NCI-H460 (cell line): ENCODE data around the gene DNM1. TPM values are rescaled to one million over a fixed set of nuclear protein-coding genes. Genes with fewer than 3 reads are reported as not detected.

ENCODE experiments used
- DNase-seq: peaks from one replicate; pipeline ENCODE4 v3.0.0-alpha.2; 2016; ENCODE audit warnings: low read depth; ENCODE audit errors: extremely low read depth
- total RNA-seq: library from RNA; depleted of rRNA; stranded (reverse); fragments of >200 nt; shearing (Covaris generic); gene quantifications from 2 replicates; pipeline ENCODE4 v1.2.3, GENCODE V29; 2014

DNM1 gene
- total RNA-seq, 1 experiment from 2014 or later = 1.2 TPM

DNA sequence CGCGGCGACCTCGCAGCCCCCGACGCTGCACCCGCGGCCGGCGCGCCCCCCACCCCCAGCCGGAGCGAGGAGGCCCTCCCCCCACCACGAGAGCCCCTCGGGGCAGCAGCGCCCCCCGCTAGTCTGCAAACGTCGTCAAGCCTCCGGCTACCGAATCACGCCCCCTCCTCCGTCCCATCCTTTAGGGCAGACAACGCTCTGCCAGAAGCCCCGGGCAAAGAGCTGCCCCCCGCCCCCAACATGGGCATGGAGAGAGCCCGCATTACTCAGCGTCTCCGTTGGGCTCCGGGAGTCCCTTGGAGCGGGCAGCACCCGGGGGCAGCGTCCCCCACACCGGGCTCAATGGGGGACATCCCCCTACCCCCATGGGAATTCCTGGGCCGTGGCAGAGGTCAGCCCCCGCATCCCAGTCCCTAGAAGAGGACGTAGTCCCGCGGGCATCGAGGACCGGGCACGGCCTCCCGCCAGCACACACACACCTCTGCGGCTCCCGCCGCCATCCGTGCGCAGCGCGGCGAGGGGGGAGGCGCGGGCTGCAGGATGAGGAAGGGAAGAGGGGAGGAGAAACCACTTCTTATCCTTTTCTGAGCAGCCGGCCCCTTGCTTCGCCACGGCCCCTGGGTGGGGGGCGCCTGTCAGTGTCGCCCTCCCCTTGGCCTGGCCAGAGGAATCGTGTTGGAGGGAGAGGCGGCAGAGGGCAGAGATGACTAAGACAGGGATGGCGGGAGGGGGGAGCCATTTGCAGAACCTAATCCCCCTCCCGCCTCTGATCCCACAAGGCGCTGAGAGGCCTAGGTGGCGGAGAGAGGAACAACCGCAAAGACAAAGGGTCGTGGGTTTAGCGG lies 750 bp downstream of the DNM1 start:
- no peak for DNase-seq

DNA sequence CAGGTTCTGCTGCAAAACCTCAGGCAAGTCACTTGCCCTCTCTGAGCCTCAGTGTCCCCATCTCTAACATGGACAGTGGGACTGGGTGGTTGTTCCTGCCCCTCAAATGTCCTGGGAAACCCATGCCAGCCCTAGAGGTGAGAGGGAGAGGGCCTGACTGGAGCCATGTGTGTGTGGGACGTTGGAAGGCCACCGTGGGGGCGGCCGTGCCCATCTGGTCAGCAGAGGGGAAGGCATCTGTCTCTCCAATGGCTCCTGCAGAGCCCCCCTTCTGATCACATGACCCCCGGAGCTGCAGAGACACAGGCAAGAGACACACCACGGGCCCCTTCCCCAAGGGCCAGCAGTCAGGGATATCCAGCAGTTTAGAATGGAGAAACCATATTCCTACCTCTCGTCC lies 1.7 kb downstream of the DNM1 start:
- DNase-seq = no peak

DNA sequence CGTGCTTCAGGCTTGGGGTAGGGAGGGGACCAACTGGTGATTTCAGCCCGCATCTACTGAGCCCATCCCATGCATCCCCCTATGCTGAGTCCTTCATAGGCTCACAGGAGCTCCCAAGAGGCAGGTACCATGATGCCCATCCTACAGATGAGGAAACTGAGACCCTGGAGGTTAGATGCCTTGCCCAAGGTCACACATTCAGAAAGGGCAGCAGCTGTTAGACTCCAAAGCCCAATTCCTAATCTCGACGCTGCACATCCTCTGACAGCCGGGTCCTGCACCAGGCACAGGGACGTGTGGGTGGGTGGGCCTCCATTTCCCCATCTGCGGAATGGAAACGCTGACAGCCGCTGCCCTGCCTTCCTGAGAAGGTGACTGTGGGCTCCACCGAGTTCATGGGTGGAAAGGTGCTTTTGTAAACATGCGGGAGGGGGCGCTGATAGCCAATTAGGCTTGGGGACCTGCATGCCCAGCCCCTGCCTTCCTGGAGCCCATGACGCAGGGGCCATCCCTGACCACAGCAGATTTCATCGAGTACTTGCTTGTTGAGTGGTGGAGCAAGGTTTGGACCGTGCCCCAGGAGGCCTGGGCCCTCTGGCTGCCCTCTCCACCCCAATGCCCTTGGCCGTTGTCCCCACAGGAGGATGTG lies 2.2 kb downstream of the DNM1 start:
- no peak for DNase-seq

DNA sequence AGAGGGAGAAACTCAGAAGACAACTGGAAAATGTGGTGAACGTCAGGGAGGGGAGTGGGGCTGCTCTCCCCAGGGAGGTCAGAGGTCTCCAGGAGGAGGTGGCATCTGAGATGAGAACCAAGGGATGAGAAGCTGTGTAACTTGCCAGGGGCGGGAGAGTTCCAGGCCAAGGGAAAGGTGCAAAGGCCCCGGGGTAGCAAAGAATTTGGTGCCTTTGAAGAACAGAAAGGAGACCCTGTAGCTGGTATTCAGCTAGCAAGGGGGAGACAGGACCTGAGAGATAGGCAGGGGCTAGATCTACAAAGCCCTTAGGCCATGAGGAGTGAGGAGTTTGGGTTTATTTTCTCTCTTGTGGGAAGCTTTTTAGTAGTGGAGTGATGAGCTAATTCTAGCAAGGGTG lies 3.3 kb downstream of the DNM1 start:
- DNase-seq = no peak

DNA sequence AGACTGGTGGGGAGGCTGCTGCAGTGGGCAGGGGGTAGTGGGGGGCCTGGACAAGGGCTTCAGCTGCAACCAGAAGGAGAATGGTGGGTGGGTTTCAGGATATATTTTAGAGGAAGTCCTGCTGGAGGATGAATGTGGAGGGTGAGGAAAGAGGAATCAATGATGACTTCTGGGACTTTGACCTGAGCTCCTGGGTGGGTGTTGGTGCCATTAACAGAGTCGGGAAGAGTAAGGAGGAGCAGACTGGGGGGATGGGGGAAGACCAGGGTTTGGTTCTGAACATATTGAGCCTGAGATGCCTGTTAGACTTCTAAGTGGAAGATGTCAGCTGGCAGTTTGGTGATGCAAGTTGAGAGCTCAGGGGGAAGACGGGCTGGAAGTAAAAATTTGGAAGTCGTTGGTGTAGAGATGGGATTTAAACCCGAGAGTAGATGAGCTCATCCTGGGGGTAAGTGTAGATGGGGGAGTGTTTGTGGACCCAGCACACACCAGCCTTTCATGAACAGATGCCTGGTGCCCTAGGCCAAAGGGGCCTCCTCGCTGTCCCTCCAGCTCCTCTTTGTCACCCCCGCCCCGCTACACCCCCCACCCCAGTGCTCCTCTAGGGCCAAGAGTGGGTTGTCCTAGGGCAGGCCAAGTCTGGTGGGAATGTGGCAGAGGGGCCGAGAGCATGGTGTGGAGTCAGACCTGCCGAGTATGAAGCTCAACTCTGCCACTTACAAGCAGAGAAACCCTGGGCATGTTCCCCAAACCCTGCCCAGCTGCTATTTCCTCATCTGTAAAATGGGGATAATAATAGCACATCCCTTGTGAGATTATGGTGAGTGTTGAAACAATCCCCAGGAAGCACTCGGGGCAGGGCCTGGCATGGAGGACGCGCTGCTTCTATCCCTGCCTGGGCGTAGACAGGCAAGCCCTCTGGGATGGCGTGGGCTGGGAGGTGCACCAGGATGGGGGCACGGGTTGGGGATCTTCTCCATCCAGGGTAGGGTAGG lies 4.0 kb downstream of the DNM1 start:
- no peak for DNase-seq

DNA sequence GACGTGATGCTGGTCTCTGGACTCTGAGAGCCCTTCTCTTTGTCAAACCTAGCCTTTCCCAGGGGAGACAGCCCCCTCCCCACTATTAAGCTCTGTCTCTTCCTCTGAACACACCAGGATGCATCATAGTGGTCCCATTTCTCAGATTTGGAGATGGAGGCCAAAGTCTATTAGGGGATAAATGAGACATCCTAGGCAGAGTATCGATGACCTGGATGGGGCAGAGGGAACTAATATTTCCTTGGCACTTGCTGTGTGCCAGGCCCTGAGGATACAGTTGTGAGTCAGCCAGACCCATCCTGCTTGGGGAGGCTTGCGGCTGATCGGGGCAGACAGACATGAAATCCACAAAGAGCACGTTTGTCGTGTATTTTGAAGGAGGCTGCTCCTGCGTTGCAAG lies 5.2 kb downstream of the DNM1 start:
- no peak for DNase-seq

DNA sequence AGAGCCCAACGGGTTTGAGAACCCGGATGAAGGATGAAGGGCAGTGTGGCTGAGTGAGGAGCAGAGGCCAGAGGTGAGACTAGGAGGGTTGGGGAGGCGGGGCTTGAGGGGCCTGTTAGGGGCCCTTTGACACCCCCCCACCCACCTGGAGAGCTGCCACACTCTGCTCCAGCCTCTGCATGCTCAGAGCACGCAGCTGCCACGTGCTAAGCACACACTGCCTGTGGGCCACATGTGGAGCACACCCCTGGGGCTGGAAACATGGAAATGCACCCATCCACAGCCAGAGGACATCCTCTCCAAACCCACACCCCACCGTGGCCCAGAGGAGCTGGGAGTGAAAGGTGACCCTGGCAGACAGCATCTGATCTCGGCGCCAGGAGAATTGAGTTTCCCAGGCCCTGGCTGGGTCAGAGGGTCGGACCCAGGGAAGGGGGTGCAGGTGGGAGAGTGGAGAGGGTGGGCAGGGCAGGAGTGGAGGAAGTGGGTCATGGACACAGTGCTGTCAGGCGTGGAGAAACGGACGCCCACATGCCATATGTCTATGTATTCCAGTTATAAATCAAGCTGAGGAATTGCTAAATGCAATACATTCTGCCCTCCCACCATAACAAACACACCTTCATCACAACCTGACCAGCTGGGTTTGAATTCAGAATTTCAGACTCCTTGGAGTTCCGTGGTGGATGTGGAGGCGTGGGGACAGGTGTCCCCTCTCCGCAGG lies 5.9 kb downstream of the DNM1 start:
- DNase-seq = no peak

DNA sequence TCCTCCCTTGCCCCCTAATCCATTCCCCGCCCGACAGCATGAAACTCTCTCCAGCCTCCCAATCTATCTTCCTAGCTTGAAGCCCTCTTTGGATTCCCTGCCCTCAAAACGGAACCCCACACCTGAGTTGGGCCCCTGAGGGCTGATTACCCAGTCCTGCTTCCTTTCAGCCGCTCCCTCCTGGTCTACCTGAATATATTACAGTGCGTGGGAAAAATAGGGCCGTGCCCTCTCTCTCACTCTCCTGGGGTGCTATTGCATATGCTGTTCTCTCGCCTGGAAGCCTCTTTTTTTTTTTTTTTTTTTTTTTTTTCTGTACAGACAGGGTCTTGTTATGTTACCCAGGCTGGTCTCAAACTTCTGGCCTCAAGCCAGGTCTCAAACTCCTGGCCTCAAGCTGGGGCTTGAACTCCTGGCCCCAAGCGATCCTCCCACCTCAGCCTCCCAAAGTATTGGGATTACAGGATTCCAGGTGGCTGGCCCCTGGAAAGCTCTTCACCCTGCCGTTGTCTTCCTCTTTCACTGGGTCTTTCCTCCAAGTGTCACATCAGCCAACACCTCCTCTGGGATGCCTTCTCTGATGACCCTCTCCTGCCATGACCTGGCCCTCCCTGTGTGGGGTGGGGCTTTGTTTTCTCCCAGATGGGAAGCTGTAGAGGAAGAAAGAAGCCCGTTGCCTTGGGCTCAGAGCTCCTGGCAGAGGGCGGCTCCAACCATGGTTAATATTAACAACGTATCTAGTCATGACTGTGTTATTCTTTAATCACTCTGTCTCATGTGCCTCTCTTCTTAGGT lies 8.2 kb downstream of the DNM1 start:
- no peak for DNase-seq

DNA sequence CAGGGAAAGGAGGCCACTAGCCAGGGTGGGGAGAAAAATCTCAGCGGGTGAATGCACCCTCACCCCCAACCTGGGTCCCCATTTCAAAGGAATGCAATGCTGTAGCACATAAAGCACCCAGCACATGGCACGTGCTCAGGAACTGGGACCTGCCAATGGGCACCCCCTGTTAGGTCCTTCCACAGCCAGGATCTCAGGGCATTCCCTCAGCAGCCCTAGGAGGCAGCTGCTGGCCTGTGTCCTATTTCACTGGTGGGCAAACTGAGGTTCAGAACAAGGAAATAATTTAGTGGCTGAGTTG lies 8.8 kb downstream of the DNM1 start:
- no peak for DNase-seq

DNA sequence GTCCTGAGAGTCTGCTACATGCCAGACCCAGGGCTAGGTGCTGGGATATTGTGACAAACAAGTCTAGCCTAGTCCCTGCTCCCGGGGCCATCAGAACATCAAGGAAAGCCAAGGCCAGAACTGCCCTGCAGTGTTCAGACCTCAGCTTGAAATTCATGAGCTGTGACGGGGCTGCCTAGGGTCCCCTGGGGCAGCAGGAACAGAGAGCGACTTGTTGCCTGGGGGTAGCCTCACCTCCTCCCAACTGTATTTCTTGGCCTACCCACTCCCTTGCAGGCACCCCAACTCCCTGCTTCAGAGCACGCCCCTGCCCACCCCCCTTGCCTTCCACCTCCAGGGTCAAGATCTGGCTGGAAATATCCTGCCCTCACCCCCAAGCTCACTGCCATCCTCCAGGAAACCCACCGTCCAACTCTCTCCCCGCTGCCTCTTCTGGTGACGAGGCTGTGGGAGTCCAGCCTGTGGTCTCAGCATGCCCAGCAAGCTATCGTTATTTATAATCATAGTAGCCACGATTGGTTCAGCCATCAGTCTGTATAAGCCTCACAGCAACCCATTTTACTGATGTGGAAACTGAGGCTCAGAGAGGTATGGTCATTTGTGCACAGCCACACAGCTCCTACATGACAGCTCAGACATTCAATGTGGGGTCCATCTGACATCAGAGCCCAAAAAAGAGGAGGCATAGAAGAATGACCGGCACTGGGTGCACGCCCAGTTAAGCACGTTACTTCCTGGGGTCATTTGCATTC lies 10.7 kb downstream of the DNM1 start:
- DNase-seq = no peak

DNA sequence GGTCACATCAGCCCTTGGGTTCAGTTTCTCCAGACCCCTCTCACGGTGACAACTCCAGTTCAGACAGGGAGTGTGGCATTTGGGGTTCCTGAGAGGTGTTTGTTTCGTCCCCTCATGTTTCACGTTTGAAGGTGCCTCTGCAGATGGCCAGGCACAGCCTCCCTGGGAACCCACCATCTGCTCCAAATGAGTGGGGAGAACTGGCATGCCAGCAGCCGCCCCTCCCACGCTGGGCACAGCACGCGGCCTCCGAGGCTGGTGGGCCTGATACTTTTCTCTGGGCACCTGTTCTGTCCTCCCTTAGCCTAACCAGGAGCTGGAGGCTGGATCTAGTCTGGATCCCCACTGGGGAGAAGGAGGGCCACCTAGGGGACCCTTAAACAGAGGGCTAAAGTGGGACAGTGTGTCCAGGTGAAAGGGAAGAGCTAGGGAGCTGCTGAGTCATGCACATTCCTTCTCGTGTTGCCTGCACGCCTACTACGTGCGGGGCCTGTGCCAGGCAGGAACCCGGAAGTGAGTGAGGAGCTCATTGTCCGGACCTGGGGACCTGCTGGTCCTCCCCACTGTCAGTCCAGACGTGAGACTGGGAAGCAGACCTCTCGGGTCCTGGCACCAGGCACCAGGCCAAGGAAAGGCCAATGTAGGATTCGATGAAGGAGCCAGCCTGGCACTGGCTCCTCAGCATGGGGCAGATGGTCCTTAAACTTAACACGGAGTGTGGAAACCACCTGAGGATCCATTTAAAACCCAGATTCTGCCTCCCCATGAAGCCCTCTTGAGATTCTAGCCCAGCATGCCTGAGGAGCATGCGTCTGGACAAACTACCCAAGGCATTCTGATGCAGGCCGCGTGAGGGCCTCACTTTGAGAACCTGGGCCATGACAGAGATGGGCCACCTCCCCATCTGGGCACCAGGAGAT lies 11.7 kb downstream of the DNM1 start:
- DNase-seq = no peak

DNA sequence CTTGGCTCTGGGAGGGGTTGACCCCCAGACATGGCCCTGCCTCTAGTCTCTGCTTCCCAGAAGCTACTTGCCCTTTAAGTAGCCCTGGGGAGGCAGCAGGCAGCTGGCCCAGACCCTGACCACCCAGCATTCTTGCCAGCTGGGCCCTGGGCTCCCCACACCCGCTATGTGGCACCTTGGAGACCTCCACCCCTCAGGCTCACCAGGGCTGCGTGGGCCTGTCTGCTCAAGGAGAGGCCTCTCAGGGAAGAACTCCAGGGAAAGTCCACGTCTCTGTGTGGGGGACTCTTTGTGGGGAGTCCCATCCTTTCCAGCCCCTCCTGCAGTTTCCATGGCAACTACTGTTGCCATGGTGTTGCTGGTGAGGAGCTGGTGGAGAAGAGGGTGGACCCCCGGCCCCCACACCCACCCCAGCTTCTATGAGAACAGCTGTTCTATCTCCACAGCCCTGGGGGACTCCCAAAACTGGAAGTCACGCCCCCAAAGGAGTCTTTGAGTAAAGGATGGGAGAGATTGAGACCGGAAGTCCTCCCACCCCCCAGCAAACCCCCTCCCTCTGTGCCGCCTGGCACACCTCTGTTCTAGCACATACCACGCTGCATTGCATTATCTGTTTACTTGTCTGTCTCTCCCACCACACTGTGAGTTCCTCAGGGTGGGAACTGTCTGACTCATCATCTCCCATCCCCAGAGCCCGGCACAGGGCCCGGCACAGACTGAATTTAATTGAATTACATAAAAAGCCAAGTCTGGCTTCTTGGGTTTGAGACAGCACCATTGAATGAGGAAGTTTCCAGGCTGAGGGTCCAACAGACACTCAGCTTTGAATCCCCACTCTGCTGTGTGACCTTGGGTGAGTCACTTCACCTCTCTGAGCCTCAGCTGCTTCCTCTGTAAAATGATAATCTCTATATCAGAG lies 12.6 kb downstream of the DNM1 start:
- no peak for DNase-seq

DNA sequence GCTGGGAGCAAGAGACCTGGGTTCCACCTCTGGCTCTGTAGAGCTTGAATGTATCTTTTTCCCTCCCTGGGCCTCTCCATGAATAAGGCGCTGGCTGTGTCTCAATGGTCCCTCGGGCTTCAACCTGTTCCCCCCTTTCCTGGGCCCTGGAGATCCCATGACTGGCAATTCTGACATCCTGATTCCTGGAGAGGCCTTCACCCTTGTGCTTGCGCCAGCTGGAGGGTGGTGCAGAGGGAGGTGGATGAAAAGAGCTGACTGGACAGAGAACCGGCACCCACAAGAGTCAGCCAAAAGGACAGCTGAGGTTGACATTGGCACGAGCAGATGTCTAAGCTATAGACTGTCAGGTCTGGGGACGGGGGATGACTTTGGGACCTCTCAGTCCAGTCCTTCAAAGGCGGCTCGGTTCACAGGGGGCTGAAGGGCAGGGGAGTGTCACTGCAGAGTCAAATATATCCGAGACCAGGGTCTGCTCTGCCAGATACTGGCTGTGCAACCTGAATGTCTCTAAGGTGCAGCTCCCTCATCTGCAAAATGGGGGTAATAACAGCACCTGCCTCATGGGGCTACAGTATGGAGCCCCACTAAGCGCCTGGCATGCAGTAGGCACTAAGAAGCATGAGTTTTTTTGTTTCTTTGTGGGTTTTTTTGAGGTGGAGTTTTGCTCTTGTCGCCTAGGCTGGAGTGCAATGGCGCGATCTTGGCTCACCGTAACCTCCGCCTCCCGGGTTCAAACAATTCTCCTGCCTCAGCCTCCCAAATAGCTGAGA lies 13.8 kb downstream of the DNM1 start:
- no peak for DNase-seq

DNA sequence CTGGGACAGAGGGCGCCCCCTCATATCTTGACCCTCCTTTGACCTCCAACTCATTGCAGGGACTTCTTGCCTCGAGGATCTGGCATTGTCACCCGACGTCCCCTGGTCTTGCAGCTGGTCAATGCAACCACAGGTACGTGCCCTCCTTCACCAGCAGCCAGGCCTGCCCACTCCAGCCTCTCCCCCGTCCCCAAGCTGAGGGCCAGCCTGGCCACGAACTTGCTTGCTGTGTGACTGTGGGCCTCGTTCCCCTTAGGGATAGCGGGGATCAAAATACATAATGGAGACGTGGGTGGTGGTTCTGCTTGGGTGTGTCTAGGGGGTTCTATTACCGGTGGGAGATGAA lies 15.0 kb downstream of the DNM1 start:
- no peak for DNase-seq

DNA sequence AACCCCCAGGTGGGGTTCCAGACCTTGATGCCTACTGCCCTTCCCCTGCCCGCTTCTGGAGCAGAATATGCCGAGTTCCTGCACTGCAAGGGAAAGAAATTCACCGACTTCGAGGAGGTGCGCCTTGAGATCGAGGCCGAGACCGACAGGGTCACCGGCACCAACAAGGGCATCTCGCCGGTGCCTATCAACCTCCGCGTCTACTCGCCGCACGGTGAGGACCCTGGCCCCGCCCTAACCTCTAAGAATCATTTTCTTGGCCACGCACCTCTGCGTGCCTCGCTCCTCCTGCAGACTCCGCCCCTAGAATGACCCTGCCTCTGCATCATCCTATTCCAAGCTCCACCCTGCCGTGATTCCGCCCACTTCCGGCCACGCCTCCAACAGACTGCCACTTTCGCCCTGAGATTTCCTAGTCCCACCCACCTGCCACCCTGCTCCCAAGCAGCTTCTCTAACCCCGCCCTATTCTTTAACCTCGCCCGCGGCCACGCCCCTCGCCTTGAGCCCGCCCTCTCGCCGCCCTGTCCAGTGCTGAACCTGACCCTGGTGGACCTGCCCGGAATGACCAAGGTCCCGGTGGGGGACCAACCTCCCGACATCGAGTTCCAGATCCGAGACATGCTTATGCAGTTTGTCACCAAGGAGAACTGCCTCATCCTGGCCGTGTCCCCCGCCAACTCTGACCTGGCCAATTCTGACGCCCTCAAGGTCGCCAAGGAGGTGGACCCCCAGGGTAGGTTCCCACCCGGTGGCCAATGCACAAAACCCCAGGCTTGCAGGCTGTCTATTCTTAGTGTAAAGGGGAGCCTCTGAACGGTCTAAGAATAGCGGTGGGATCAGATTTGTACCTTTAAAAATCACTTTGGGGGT lies 15.6 kb downstream of the DNM1 start:
- DNase-seq = peak; percentile 97
